GM15510 (cell line): Measurements from ENCODE around the gene MTPN.

Experiments used
- POLR2A ChIP-seq: IDR thresholded peaks from 3 replicates; pipeline ENCODE4 v1.6.1; 2011; ENCODE audit warnings: borderline replicate concordance; ENCODE audit not compliant: insufficient read length; ENCODE audit errors: extremely low read depth

MTPN gene

DNA sequence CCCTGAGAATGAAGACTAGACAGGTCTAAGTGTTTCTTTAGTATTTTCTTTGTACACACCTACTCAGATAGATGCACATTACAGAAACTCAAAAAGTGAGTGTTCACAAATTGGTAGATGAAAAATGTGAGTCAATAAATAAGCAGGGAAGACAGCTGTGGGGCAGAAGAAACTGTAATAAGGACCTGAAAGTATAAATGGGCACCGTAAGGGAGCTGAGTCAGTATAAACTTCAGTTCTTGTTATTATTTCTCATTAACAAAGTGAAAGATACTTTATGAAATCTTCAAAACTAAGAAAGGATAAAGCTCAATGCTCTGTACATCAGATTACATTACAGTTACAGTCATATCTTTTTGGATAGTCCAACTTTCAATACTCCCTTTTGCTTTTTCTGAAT, 2.5 kb downstream of the MTPN start:
- no peak for TF ChIP-seq POLR2A

DNA sequence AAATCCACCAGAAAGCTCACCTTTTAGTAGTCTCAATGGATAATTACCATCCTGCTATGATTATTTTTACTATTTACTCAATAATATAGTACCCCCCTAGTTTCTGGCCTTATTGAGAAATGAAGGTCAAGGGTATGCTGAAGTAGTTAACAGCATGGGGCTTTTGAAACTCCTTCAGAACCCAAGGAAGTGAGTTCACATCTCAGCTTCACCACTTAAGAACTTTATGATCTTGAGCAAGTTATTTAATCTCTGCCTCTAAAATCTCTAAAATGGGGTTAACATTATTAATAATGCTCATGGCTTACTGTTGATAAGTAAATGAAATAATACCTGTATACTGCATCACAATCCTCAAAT, 5.8 kb downstream of the MTPN start:
- no peak for TF ChIP-seq POLR2A

DNA sequence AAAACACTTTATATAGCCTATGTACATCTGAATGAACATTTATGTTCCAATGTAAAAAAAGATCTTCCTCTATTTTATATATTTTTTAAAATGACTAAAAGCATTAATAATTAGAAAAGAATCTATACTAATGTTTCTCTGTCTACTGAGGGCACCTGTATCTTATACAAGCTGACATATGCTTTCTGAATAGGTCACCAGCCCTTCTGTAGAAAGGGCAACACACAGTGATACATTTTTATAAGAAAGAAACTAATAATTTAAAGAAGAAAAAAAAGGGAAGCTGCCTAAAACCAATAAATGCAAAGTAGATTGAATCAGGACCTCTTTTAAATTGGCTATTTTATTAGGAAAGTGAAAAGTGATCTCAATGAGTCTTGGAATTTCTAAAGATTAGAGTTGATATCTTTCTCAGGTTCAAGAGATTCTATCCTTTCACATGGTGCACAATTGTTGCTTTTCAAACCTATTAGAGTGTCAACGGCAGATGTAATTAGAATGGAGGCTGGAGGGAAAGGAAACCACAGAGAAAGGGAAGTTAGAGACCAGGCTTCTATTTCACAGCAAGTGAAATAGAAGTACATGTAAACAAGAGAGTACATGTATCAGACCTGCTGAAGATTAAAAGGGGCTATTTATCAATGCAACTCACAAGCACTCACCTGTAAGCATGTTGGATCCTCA, 6.3 kb downstream of the MTPN start:
- TF ChIP-seq POLR2A, result no peak

DNA sequence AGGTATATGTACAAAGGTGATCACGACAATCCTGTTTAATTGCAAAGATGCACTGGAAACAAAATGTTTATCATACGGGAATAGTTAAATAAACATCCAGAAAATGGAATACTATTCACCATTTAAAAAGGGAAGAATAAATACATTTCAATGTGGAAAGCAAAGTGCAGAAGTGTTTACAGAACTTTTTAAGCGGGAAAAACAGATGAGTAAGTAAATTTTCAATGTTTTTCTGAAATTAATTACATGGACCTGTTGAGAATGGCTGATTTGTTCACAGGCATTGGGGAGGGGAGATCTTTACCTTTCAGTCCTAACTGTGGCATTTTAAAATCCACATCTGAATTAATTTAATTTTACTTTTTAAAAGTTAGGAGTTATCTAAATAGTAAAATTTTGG, 7.1 kb downstream of the MTPN start:
- no peak for TF ChIP-seq POLR2A

DNA sequence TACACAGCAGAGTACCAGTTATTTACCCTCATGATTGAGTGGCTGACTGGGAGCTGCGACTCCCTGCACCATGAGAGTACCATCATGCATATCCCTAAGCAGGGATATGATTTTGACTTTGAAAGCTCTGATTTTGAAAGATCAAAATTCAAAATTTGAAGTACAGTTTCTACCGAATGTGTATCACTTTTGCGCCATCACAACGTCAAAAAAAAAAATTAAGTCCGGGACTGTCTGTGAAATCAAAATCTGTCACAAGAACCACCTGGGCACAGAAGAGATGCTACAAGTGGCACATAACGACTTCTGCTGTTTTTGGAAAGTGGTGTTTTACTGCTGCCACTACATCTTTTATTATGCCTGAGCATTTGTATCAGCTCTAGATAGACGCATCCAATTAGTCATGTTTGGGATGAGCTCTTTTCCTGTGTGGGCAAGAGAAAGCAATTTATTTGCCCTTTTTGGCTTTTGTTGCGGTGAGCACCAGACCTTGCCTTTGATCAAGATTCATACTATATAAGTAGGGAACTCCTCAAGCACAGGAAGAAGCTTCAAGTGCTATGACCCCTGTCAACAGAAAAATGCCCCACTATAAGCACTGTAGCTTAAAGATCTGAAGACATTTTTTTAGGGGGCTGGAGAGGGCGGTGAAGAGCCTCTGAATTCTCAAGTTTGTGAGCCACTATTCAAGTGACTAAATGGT, 10.7 kb downstream of the MTPN start:
- no peak for TF ChIP-seq POLR2A

DNA sequence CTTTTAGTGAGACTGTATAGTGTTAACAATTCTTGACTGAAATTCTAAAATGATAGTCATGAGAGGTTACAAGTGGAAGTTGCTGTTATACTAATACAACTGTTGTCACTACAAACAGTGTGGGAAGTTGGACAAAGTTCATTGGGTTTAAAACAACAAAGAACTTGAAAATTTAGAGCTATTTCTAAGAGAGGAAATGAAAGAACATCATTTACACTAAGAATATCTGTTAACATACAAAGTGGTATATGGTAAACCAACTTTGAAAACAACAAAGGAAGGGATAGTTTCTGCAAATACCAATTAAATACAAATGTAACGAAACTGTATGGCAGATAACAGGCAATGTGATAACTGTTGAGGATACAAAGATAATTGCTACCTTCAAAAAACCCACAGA, 11.6 kb downstream of the MTPN start:
- no peak for TF ChIP-seq POLR2A

DNA sequence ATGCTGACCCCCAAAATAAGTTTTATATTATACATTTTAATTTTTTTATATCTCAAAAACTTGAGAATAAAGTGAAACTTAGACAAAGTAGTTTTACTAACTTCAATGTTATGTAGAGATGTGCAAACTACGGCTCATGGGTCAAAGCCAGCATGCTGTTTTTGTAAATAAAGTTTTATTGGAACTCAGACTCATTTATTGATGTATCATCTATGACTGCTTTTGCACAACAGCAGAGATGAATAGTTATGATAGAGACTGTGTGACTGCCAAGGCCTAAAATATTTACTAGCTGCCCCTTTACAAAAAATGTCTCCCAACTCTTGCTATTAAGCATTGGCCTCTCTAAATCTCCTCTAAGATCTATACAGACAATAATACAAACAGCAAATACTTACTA, 12.4 kb downstream of the MTPN start:
- no peak for TF ChIP-seq POLR2A

DNA sequence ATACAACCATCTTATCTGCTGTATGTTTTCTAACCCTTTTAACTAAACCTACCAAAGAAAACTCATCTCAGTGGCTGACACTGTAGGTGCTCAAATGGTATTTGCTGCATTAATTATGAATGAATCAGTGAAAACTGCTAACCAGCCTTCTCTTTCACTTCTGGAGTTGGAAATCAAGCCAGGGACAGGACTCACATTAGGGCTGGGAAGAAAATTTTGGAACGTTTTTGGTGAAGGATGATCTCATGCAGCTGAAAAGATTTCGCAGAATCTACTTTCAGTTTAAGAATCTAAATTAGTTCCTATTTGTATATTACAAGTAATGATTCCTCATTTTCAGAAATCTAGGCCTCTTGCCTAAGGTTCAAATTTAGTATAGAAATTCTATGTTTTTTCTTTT, 12.9 kb downstream of the MTPN start:
- TF ChIP-seq POLR2A, result no peak

DNA sequence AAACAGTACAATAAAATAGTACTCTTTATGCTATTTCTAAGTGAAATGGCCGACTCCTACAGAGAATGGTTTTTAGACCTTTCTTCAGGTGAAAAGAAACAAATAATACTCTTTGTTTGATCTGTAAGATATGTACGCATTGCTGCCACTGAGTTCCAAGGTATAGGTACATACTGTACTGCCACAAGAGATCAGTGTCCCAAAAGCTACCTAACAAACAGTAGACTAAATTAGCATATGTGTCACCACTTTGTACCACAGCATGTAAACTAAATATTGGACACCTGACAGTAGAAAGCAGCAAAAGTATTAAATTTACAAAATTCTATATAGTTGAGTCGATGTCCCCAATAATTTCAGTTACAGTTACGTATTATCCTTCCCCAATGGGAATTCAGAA, 14.4 kb downstream of the MTPN start:
- no peak for TF ChIP-seq POLR2A

DNA sequence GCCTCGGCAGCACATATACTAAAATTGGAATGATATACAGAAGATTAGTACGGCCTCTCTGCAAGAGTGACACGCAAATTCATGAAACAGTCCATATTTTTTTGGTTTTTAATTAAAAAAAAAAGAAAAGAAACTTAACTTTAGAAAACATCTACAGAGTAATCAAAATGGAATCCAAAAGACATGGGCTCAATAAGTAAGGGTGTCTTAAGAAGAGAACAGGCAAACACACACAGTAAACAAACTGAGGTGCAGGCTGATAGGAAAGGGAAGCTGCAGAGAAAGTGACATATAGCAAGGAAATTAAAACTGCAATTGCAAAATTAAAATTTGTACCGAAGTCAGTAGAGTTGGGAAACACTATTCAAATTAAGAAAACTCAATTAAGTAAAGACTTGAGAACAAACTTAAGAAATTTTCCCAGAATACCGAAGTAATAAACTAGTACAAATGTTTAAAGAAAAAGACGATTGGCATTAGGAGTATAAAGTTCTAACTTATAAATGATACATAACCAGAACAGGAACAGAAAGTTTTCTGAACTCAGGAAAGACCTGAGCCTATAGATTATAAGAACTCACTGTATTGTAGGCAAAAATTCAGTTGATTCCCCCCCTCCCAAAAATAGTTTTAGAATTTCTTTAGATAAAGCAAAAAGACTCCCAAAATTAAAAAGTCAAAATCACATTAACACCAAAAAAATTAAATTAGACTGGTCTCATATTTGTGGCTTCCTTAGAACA, 16.3 kb downstream of the MTPN start:
- TF ChIP-seq POLR2A, result no peak

DNA sequence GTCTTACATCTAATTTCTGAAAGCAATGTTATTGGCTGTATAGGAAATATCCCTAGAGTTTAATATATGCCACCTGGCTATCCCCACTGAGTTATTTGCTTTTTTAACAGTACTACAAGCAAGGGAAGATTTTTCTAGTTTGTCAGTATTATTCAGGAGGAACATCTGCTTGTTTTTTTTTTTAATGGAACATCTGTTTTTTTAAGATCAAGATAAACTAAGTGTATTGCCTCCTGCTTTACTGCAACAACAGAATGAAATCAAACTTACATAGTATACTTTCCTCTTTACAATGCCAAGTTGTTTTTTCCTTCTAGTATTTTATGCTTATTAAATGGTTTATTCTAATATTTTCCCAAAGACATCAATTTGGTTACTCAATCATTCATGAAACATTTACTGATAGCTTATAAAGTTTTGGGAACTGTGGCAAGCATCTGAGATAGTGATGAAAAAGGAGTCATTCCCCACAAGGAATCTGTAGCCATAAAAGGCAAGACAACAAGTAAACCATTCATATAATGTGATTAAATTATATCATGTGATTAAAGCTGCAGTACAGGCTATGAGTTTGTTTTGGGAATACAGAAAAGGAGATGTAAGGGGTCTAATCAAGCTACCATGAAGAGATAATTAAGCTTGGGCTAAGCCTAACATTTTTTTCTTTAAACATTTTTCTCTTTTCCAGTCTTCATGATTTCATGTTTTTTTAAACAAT, 17.4 kb downstream of the MTPN start:
- no peak for TF ChIP-seq POLR2A

DNA sequence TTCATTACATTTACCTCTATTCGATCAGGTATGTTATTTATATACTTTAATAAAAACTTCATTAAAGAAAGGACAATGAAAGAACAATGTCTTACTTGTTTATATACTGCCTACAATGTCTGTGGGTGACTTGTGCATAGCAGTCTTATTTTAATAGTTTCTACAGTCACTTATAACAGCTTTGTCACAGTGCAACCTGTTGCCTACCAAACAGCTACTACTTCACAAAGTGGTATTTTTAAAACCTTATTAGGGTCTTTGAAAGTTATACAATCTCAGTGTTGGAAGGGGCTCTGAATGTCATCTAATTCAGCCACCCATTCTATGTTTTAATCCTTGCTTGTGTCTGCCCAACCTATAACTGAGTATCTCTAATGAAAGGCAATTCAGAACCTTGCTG, 19.0 kb downstream of the MTPN start:
- no peak for TF ChIP-seq POLR2A

DNA sequence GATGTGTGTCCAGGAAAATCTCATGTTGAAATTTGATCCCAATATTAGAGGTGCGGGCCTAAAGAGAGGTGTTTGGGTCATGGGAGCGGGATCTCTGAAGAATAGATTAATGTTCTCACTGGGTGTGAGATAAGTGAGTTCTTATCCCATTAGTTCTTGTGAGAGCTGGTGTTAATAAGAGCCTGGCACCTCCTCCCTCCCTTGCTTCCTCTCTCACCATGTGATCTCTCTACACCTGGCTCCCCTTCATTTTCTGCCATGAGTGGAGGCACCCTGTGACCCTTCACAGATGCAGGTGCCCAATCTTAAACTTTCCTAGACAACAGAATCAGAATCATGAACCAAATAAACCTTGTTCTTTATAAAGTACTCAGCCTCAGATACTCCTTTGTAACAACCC, 19.5 kb downstream of the MTPN start:
- no peak for TF ChIP-seq POLR2A

DNA sequence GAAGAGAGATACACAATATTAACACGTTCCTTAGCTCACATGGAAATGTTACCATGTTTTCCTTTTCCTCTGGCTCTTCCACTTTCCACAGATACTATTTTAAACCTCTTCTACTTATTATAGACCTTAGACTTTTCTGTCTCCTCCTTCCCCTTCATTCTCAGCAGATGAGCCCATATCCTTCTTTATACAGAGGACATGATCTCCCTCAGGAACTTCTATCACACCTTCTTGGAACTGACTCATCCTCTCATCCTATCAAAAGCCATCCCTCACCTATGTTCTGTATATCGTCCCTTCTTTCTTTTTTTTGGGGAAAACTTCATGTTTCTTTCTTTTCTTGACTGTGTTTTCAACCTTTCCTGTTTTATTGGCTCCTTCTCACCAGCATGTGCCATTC, 20.8 kb downstream of the MTPN start:
- TF ChIP-seq POLR2A, result no peak

DNA sequence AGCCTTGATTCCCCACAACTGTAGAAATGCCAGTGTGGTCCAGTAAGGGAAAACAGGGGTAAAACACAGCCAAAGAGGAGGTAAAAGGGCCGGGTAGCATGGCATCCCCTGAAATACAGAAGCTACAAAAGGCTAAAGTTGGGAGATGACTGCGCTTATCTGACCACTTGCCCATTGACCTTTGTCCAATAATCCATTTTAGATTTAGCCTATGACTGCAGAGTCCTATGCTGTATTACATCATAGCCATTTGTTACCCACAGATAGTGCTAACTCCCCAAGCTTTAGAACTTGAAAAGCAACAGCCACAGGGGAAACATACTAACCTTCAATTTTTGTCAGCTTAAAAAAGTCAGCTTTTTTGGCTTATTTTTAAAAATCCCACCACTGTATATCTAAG, 26.2 kb downstream of the MTPN start:
- TF ChIP-seq POLR2A, result no peak
